ENCODE data around the gene LETM1.

DNA sequence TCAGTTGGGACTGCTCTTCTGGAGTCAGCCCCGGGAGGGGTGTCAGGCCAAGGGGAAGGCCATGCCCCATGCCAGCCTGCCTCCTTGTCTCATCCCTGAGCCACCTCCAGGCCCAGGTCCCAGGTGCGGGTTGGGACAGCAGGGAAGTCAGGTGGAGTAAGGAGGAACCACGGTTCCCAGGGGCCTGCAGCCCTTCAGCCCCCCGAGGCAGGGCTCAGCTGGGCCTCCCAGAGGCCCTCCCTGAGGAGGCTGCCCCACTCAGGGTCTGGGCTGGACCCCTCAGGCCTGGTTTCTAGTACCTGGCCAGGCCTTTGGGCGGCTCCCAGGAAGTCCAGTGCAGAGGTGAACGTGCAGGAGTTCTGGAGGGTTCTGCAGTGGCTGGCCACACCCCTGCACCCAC, 86.3 kb downstream of the LETM1 start:
- TF ChIP-seq, protein P1, sequence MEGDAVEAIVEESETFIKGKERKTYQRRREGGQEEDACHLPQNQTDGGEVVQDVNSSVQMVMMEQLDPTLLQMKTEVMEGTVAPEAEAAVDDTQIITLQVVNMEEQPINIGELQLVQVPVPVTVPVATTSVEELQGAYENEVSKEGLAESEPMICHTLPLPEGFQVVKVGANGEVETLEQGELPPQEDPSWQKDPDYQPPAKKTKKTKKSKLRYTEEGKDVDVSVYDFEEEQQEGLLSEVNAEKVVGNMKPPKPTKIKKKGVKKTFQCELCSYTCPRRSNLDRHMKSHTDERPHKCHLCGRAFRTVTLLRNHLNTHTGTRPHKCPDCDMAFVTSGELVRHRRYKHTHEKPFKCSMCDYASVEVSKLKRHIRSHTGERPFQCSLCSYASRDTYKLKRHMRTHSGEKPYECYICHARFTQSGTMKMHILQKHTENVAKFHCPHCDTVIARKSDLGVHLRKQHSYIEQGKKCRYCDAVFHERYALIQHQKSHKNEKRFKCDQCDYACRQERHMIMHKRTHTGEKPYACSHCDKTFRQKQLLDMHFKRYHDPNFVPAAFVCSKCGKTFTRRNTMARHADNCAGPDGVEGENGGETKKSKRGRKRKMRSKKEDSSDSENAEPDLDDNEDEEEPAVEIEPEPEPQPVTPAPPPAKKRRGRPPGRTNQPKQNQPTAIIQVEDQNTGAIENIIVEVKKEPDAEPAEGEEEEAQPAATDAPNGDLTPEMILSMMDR (conservative IDR thresholded peaks at IDR 0.05; ENCODE audit: low read length): no peak
- TF ChIP-seq EZH2phosphoT487 (IDR thresholded peaks at IDR 0.05; ENCODE audit: borderline replicate concordance, low read depth, low read length): no peak

Data from OCI-LY7 (cell line).